C4-2B (cell line): ENCODE data around the gene PGLYRP4.

Source experiments
- H3K27ac ChIP-seq: fragments of 450-650 bp; 2 replicates; pipeline ENCODE4 v1.5.1; 2017
- ZFX ChIP-seq: fragments of 450-650 bp; IDR thresholded peaks from 2 replicates; pipeline ENCODE4 v1.6.1; 2017
- TF ChIP-seq, protein P1 (sequence below): fragments of 450-650 bp; conservative IDR thresholded peaks from 2 replicates; pipeline ENCODE4 v1.5.1; 2017; ENCODE audit warnings: mild to moderate bottlenecking

The PGLYRP4 gene, protein sequence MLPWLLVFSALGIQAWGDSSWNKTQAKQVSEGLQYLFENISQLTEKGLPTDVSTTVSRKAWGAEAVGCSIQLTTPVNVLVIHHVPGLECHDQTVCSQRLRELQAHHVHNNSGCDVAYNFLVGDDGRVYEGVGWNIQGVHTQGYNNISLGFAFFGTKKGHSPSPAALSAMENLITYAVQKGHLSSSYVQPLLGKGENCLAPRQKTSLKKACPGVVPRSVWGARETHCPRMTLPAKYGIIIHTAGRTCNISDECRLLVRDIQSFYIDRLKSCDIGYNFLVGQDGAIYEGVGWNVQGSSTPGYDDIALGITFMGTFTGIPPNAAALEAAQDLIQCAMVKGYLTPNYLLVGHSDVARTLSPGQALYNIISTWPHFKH

DNA sequence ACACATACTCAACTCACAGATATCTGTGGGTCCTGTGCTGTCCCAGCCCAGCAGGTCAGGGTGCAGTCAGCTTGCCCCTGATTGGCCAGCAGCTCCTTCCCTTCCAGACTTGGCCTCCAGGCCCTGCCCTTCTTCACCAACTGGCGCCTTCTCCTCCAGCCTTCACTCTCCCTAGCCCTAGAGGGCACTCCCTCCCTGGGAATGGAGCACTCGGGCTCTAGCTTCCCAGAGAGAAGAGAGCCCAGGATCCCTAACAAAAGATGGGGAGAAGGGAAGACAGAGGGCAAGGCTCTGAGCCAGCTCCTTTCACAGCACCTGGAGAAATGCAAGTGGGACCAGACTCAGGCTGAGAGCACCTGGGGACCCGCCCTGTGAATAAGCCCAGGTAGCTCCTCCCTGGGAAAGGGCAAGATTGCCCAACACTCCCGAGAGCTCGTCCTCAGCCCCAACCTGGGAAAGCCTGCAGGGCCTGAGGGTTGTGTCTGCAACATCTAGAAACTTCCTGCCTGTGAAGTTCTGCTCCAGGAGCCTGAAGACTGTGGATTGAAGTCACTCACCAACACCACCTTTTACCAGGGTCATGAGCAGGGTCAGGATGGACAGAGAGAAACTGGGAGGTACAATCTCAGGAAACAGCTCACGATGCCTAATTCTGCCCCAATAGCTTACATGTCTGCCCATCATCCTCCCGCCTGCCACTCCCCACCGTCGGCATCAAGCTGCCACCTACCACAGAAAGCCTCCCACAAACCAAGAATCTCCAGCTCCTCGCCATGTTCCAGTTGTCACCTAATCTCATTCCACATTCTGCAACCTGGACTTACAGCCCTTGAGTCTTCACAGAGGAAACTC is at the start of gene PGLYRP4:
Gene PGLYRP4 (minus strand): TSS at position 331 of the 852 bp plus-strand sequence. CDS start 909 bp downstream, outside the sequence.
- no peak for TF ChIP-seq ZFX
- TF ChIP-seq, protein P1, sequence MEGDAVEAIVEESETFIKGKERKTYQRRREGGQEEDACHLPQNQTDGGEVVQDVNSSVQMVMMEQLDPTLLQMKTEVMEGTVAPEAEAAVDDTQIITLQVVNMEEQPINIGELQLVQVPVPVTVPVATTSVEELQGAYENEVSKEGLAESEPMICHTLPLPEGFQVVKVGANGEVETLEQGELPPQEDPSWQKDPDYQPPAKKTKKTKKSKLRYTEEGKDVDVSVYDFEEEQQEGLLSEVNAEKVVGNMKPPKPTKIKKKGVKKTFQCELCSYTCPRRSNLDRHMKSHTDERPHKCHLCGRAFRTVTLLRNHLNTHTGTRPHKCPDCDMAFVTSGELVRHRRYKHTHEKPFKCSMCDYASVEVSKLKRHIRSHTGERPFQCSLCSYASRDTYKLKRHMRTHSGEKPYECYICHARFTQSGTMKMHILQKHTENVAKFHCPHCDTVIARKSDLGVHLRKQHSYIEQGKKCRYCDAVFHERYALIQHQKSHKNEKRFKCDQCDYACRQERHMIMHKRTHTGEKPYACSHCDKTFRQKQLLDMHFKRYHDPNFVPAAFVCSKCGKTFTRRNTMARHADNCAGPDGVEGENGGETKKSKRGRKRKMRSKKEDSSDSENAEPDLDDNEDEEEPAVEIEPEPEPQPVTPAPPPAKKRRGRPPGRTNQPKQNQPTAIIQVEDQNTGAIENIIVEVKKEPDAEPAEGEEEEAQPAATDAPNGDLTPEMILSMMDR, result no peak
- no peak within 1 kb of the TSS for H3K27ac ChIP-seq

DNA sequence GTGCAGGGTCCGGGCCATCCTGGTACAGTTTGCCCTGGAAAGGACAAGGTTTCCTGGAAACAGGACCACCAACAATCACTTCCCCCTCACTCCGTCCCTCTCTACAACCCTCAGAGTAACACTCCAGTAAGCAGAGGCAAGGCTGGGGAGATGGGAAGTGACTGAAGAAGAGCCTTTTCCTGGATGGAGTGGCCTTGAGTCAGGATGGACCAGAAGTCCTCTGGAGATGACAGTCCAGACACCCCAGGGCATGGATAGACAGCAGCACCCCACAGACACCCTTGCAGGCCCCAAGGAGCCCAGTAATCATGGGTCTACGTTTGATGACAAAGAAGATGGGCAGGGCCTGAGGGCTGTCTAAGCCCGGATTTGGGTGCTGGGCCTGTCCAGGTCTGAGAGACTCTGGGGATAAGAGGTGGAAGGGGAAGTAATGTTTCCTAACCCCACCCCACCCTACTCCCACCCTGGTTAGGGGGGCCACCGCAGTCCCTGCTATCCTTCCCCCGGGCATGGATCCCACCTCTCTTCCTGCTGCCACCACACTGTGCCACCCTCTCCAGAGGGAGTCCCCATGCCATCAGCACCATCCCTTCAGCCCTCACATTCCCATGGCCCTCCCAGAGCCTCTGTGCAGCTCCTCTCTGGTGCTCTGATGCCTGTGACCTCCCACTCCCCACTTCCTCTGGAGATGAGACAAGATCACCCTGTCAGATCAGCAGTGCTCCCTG is 49.4 kb upstream of the PGLYRP4 start:
- TF ChIP-seq ZFX, result no peak
- TF ChIP-seq, protein P1, result no peak
- no peak overlapping the region for H3K27ac ChIP-seq

DNA sequence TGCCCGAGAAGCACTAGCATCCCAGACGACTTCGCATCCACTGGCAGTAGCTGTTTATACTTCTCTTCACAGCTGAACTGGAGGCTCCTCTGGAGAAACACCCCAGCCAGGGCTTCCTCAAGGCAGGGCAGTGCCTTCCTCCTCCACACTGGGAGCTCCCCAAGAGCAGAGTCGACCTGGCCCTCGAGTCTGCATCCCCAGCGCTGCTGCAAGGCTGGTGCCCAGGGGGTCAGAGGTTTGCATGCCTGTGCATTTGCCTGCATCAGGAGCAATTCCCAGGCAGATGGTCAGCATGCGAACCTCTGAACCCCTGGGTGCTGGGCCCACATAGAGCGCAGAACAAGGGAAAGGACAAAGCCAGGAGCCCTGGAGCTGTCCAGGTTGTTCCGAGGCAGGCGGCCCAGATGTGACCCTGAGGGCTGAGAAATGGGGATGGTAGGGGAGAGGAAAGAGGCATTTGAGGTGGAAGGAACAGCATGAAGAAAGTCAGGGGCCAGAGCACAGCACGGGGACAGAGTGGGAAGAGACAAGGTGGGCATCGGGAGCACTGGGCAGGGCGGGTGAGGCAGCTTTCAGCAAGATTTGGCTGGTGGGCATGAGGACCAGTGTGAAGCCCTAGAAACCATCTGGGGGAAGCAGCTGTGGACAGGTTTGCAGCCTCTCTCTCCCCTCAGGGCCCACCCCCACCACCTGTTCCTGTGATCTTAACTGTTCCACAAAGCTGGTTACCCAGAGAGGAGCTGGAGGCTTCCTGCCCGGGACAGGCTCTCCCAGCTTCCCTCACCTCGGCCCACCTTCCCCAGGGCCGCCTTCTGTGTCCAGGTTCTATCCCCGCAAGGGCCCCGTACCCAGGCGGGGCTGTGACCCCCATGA is 48.6 kb upstream of the PGLYRP4 start:
- TF ChIP-seq, protein P1, result no peak
- no peak for TF ChIP-seq ZFX
- H3K27ac ChIP-seq, result no peak overlapping the region

DNA sequence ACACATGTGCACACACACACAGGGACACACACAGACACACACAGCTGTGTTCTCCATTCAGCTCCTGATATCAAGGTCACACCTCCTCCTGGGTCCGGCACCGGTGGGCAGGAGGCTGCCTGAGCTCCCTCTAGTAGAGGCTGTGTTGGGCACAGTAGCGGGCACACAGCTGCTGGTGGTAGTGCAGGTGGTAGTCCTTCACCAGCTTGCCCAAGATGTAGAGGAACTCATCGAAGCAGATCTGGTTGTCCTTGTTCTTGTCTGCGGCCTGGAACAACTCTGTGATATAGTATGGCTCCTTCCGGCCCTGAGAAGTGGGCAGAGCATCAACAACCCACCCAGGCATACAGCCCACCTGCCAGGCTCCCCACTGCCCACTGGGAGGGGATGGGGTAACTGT is 47.8 kb upstream of the PGLYRP4 start:
- TF ChIP-seq, protein P1, result no peak
- no peak for TF ChIP-seq ZFX
- no peak overlapping the region for H3K27ac ChIP-seq

DNA sequence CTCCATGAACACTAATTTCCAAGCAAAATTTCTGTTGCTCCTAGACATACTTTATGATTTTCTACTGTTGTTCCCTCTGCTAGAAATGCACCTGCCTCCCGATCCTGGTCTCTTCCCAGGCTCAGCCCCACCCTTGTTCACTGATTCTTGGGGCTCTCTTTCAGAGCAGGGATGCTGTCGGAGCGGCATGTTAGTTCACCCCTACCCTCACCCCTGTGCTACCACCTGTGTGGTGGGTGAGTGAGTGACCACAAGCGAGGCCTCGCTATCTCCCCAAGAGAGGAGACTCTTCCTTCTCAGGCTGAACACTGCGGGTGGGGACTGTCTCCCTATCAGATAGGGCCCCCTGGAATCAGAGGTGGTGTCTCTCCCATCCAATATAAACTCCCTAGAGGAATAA is 47.1 kb upstream of the PGLYRP4 start:
- no peak overlapping the region for H3K27ac ChIP-seq
- TF ChIP-seq, protein P1, result no peak
- no peak for TF ChIP-seq ZFX

DNA sequence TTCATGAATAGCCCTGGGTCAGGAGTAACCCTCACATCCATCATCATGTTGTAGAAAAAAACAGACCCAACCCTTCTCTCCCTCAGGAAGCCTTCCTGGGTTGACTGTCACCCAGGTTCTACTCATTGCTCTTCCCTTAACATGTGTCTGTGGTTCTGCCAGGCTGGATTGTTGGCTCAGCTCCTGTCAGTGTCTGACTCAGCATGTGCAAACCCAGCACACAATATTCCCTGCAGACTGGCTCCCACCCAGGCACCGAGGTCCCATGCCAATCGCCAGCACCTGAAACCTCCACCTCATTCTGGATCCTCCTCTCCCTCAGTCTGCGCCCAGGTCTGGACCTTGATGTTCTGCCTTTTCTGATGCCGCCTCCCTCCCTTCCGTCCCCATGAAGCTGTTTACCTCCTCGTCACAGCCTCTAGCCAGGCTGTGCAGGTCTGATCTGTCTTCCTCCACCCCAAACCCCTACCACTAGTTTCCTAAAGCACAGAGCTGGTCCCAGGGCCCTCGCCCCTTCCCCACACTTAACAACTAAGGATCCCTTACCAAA is 46.6 kb upstream of the PGLYRP4 start:
- no peak overlapping the region for H3K27ac ChIP-seq
- TF ChIP-seq, protein P1, result no peak
- TF ChIP-seq ZFX, result no peak
